Stimulated activated CD4-positive, alpha-beta T cell treated with anti-CD3 and anti-CD28 coated beads, Interleukin-4, amount 100 ng/mL, for 4 hours (primary cell): Measurements from ENCODE around the gene KLHL22.
"Not testable (repeated sequence)": the region's sequence is repeated elsewhere in the genome, so short reads cannot be mapped to it uniquely, and the experiment has no call there.

Experiments used
- DNase-seq, 2 experiments: peaks; one replicate each; pipeline ENCODE4 v3.0.0-alpha.2; 2020

Gene KLHL22

DNA sequence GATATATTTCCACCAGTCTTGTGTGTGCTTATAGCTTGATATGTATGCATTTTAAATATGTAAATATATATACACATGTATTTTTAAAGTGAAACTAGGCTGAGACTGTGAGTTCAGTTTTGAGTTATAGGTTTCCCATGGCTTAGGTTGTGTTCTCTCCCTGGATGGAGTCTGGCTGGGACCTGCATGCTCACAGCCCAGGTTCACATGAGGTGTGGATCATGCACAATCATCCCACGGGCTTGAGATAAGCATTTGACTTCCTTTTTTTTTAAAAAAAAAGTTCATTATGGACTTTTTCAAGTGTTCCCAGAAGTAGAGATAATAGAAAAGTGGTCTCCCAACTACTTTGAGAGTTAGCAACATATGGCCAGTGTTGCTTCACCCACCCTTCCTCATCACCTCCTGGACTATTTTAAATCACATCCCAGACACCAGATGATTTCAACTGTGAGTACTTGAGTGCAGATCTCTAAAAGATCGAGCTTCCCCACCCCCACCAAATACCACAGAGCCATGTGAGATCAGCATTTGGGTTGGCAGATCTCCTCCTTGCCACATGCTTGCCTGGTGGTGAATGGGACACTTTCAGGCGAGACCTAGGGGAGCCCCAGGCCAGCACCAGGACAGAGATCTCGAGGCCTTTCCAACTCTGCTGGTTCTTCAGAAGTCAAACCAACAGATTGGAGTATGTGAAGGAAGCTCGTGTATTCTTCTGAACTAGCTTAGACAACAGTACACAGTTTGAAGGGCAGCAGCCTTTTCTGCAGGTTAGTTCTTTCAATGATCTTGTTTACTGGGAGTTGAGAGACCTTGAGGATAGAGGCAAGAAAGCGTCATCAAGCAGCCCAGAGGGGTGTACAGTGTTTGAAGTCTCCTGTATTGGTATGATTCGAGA, 27.7 kb upstream of the KLHL22 start:
- DNase-seq, result no peak

DNA sequence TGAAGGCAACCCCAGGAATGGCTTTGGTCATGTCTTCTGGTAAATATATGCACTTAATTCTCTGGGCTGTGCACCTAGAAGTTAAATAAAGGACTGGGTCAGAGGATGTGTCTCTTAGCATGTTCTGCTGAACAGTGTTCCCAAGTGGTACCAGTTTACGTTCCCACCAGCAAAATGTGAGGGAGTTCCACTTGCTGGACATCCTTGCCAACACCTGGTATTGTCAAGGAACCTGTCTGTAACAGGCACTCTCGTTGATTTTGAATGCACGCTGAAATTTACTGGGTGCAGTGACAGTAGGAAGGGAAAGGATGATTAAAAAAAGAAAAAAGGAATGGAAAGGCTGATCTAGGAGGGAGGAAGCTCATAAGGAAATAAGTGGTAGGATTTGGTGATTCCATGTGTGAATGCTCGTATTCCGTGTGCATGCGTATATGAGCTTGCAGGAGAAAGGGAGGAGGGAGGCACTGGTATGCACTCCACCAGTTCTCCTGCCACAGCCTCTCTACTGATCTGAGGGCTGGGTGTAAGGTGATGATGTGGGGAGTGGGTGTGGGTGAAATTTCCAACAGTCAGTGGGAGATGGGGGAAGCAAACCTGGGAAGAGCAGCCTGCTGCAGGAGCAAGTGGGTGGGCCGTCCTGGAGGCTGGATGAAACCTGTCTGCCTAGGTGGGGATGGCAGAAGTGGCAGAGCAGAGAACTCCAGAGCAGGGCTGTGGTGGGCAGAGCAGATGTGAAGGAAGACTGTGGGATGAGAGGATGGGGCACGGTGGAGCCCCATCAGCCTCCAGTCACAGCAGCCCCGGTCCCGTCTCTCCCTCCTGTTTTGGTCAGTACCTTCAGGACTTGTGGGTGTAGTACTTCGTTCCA, 26.8 kb upstream of the KLHL22 start:
- no peak for DNase-seq

DNA sequence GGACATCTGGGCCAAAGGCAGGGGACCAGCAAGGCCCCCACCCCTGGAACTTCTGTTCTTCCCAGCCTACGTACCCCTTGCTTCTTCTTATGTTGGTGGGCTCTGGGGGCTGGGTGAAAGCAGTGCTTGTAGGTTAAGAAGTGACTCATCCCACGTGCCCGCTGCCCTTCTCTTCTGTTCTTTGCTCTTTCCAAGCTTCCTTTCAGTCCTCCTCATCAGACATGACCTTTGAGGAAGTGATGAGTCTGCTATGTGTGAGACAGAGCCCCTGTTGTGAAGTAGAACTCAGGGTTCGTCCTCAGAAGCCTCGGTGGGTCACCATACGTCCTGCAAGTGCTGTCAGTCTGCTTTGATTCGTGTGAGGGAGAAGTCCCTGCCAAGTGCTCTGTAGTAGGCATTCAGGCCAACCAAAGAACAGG, 24.5 kb upstream of the KLHL22 start:
- peak in 1 of 2 experiments; percentile 27 for DNase-seq

DNA sequence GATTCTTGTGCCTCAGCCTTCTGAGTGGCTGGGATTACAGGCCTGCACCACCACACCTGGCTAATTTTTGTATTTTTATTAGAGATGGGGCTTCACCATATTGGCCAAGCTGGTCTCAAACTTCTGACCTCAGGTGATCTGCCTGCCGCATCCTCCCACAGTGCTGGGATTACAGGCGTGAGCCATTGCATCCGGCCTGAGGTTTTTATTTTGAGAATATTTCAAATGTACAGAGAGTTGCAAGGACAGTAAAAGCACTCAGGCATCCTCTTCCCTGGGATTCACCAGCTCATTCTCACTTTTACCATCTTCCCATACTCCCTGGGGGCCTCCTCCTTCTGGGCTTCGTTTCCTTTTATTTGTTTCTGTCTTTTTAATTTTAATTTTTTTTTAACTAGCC, 24.0 kb upstream of the KLHL22 start:
- no peak for DNase-seq

DNA sequence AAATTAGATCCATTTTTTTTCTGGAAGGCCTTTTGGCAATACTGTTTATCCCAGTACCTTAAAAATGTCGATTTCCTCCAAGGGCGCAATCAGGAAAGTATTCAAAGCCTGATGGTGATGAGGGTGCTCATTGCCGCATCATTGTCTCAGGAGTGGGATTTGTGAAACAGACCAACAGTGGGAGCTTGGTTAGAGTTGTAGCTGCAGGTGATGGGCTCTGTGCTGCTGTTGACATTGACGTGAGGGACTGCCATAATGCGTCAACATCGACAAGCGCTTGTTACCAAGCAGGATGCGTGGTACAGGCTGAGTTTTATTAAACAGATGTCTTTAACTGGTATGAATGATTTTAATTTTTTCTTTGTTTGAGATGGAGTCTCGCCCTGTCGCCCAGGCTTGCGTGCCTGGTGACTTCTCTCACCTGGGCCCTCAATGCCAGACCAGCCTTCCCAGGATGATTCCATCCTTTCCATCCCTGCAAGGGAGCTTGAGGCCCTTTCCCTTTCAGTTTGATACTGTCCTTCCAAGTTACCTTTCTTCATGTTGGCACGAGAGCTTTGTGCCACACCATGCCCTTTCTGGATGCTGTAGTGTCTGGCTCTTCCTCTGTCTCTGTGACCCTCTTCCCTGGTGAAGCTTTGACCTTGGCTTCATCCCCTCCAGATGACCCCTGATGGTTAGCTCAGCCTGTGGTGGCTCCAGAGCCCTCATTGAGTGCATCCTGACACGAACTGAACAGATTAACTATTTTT, 22.4 kb upstream of the KLHL22 start:
- no peak for DNase-seq

DNA sequence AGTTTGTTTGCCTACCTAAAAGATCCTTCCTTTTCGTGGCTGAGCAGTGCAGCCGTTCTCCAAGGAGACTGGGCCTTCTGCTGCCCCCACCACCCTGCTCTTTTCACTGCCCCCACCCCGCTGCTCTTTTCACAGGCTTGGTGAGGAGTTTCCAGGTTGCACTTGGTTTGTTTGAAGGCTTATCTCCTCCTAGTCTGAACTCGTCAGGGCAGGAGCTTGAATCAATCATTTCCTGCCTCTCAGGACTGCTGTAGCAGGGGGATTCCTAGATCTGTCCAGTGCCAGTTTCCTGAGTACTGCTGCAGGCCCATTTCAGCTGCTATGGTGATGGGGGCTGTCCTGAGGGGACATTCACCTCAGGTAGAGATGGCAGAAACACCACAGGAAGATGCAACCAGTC, 21.8 kb upstream of the KLHL22 start:
- no peak for DNase-seq

DNA sequence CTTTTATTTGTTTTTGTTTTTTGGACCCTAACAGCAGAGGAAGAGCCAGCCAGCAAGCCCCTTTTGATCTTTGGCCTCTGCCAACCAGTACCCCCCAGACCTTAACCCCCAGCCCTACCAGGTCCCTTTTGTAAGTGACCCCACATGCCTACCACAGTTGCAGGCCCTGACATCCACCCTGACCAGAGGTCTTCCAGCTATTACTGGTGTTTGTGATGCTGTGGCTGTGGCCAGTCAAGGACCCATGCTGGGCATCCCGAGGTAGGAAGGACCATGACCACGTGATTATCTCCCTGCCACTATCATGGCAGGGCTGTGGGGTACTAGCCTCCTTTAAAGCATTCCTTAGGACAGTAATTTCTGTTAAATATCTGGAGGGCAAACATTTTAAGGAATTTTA, 20.8 kb upstream of the KLHL22 start:
- no peak for DNase-seq

DNA sequence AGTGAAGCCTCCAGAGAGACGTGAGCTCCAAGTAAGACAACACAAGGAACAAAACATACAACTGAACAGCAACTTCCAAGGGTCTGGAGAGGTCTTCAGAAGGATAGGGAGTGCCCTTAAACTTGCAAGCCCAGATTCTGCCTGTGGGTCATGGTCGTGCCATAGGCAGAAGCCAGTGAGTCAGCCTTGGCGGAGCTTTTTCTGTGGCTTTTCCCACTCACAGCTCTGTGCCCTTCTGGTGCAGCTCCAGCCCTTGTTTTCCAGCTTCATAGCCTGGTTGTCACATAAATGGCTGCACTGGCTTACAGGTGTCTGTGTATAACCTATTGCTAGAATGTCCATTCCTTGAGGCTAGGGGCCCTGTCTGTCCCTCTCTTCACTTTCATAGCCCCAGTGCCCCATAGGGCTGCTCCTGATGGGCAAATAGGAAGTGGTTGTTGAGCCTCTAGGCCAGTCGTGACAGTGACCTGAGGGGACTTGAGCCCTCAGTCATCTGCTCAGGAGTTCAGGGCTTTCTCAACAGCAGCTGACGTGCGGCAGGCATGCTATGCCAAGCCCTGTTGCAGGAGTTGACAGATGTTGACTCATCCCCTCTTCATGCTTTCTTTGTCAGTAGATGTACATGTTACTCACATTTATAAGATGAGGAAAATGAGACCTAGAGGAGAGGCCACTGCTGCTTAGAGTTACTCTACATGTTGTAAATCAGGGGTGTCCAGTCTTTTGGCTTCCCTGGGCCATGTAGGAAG, 19.2 kb upstream of the KLHL22 start:
- no peak for DNase-seq

DNA sequence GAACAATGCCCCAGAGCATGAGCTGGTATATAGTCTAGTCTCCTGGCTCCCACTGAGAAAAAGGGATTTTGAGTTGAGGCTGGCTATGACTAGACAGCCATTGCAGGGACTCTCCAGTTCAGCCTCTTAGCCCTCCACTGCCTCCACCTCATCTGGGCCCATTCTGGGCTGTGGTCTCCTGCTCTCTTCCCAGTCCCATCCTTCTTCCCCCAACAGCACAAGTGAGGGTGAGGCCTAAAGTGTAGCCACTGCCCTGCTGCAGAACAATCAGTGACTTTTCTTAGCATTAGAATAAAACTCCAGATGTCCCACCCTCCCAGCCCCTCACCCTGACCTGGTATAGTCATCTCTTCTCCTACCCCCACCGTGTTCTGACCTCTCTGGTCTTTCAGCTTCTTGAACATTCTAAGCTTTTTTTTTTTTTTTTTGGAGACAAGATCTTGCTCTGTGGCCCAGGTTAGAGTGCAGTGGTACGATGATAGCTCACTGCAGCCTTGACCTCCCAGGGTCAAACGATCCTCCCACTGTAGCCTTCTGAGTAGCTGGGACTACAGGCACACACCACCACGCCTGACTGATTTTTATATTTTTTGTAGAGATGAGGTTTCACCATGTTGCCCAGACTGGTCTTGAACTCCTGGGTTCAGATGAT, 16.1 kb upstream of the KLHL22 start:
- DNase-seq, result no peak

DNA sequence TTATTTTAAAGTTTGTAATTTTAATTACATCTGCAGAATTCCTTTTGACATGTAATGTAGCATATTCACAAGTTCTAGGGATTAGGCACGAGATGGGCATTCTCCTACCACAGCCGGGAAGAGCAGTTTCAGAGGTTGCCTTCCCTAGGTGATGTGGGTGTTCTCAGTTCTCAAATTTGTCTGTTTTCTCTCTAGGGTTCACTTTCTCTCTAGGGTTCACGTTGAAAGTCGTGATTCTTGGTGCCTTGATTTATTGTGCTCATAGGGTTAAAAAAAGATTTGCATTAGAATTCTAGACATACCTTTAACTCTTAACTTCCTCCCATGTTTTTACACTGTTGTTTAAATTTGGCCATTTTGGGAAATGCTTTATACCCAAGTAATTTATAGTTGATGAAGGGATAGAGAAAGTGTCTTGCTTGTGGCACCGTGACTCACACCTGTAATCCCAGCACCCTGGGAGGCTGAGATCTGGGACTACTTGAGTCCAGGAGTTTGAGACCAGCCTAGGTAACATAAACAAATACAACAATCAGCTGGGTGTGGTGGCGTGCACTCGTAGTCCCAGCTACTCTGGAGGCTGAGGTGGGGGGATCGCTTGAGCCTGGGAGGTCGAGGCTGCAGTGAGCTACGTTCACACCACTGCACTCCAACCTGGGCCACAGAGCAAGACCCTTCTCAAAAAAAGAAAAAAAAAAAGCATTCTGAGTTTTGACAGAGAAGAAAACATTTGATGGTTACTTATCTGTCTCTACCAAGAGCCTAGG, 15.4 kb upstream of the KLHL22 start:
- no peak for DNase-seq

DNA sequence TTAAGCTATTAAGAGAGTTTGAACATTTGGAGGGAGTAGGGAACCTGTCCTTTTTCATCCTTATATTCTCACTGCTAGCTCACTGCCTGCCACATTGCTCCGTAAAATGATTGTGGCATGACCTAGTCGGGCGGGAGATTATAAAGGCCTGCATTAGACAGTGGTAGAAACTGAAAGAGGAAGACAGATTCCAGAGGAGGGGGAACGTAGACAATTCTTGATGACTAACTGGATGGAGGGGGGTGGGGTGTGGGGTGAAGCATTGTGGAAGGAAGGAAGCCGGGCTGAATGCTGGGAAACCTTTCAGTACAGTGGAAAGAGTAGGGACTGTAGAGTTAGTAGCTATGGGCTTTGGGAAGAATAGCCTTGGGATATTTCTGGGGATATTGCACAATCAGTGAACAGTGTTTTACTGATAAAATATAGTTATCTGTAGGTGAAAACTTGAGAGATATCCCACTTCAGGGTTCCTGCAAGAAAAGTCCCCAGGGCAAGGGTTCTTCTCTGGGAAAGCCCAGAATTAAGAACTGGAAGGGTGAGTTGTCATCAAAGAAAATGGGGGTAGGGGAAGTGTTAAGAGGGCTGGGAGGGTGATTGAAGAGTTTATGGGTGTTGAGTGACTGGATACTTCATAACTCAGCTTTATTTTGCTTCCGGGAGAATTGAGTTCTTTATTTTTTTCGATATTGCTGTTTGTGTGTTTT, 13.9 kb upstream of the KLHL22 start:
- peak; percentile 45 to 65 for DNase-seq

DNA sequence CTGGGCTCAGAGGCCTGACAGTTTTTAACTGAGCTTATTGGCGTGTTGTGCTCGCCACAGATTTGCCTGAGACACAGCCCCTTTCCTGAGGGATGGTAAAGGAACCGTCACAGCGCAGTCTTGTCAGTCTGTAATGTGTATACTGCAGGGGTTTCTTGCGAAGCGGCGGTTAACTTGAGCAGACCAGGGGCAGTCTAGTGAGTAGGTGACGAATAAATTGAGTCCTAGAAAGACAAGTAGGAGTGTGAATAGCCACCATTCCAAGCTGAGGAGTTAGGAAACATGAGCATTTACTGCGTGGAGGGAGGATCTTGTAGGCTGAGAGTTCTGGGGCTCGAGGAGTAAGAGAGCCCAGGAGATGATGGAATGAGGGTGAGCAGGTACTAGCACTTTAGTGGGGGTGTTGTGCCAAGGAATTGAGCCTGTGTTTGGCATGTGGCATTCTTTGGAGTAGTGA, 13.2 kb upstream of the KLHL22 start:
- no peak for DNase-seq

DNA sequence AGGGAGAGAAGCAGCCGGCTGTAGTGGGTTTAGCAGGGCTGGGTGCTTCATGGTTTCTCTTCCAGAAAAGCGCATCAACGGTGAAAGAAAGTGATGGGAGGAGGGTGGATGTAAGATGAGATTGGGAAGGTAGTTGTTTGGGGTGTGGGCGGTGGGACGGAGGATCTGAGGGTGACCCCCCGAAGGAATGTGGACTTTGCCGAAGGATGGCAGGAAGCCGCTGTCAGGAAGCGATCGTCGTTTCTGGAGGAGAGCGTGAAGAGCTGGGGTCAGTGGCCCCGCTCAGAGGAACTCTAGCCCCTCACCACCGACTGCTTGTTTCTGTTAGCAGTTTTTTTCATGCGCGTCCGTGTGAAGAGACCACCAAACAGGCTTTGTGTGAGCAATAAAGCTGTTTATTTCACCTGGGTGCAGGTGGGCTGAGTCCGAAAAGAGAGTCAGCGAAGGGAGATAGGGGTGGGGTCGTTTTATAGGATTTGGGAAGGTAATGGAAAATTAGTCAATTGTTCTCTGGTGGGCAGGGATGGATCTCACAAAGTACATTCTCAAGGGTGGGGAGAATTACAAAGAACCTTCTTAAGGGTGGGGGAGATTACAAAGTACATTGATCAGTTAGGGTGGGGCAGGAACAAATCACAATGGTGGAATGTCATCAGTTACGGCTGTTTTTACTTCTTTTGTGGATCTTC, 12.6 kb upstream of the KLHL22 start:
- not testable (repeated sequence) for DNase-seq

DNA sequence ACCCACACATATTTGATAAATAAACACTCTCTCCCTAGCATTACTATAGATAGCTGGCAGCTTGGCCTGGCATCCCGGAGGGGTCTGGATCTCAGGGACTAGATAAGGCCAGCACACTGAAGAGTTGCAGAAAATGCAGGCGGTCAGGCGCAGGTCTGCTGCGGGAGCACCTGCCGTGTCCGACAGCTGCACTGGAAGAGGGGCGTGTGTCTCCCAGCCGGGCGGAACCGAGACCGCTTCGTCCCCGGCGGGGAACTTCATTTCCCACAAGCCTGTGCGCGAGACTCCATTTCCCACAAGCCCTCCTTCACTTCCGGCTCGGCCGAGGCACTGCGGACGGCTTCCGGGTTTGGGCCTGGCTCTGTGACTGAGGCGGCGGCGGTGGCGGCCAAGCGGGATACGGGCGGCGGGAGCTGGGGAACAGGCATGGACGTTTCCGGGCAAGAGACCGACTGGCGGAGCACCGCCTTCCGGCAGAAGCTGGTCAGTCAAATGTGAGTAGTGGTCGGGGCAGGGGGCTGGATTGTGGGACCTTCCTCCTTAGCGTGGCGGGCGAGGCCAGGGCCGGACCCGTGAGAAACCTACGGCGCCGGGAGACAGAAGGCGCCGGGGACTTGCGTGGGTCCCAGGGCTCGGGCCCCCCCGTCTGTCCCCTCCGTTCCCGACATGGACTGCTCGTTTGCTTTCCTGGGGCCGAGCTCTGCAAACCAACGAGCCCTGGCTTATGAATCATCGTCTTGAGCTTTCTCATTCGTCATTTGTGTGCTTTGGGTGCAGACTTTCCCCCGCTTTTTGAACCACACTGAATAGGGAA, 11.9 kb upstream of the KLHL22 start, which contains the start of gene MED15:
Gene MED15 (plus strand): TSS at position 358 of the 814 bp plus-strand sequence. CDS start 69 bp downstream, at position 427.
- peak; percentile 83 to 87 for DNase-seq

DNA sequence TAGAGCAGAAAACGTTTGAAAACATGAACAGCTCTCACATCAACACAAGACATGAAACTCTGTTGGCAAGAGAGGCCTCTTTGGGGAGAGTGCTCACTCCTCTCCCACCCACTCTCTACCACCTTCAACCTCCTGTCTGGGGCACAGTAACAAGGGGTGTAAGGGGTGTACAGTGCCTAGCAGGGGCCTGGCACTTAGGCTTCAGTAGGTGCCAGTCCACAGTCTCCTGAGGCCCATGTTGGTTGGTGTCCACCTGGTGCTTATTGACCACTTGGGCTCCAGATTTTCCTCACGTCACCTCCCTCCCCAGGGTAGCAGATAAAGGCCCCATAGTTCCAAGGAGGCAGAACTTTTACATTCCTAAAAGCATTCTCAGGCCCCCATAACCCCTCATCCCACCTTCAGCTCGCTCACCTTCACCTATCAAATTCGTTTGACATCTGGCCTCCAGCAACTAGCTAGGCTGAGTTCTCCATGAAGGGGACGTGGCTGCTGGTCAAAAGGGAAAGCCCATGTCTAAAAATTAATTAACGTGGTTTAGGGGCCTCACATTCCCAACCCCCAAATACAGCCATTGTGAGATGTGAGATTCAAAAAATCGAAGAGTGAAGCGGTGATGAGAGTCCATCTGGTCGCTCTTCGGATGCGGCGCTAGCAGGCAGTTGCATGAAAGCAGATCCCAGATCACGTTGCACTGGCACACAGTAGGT, 11.1 kb upstream of the KLHL22 start:
- no peak for DNase-seq

DNA sequence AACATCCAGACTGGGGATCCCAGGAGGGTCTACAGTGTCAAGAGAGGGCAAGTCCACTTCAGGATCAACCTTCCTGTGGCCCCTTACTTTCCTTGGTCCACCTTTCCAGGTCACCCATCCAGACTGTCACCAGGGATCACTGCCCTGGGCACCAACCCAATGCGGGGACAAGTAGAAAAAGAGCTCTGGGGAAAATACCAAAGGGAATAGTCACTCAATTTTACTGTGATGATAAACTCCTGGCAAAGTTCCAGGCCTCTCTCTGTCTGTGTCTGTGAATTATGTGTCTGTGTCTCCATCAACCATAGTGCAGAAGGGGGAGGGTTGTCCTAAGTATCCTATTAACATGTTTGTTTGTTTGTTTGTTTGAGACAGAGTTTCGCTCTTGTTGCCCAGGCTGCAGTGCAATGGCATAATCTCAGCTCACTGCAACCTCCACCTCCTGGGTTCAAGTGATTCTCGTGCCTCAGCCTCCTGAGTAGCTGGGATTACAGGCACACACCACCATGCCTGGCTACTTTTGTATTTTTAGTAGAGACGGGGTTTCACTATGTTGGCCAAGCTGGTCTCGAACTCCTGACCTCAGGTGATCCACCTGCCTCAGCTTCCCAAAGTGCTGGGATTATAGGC, 8.8 kb upstream of the KLHL22 start:
- DNase-seq, result not testable (repeated sequence)

DNA sequence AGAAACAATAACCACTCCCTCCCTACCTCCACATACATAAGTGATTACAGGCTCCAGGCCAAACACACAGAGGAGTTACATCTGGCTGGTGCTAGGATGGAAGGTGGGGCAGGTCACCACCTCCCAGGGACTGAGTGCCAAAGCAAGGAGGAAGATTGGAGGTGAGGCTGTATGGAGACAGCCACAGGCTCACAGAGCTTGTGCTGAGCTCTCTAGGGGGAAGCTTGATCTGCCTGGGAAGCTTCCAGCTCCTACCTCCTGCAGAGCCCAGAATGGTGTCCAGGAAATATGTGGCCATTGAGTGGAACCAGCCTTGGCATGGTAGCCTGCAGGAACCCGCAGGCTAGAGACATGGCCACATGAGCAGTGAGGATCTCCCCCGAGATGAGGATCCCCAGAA, 8.2 kb upstream of the KLHL22 start:
- no peak for DNase-seq
